ENCODE measurements around the gene BLOC1S6.

DNA sequence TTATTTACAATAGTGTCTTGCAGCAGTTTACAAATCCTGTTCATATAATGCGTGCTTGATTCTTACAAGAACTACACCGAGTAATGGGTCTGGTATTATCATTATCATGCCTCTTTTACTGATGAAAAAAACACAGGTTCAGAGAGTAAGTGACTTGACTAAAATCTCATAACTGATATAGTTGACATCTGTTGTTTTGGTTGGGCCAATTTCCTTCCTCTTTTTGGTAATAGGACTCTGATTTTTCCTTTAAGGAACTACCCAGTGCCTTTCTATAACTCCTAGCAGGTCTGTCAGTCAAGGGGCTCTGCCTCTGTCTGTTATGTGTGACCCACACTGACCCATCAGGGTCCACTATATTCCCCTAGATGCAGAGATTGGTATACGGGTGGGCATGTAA, 14.6 kb upstream of the BLOC1S6 start:
- TF ChIP-seq RFX1 (IDR thresholded peaks at IDR 0.05) (no peak), SP2 (IDR thresholded peaks at IDR 0.05; ENCODE audit: extremely low read depth, low read depth, low read length, poor library complexity, severe bottlenecking) (no peak), XRCC4 (IDR thresholded peaks at IDR 0.05; ENCODE audit: extremely low read depth, insufficient read depth, insufficient read length) (no peak), ZBTB7A (IDR thresholded peaks at IDR 0.05; ENCODE audit: borderline replicate concordance, control insufficient read depth, low read depth, low read length) (no peak), YY1 (IDR thresholded peaks at IDR 0.05; ENCODE audit: borderline replicate concordance in 1 of 3, control insufficient read depth in 1 of 3, extremely low read depth in 1 of 3, insufficient read depth in 3 of 3, insufficient read length in 1 of 3, insufficient replicate concordance in 2 of 3, low read depth in 1 of 3, low read length in 2 of 3) (no peak), ATF3 (IDR thresholded peaks at IDR 0.05) (no peak), ATF3 (CRISPR knock-in tag; conservative IDR thresholded peaks at IDR 0.05) (no peak), ZNF57 (CRISPR knock-in tag; IDR thresholded peaks at IDR 0.05) (no peak), POU5F1 (IDR thresholded peaks at IDR 0.05; ENCODE audit: borderline replicate concordance, low read depth, low read length, partially characterized antibody) (no peak), MCM5 (IDR thresholded peaks at IDR 0.05; ENCODE audit: low read depth) (no peak), CHAMP1 (IDR thresholded peaks at IDR 0.05) (no peak)
- TF ChIP-seq, protein P1, sequence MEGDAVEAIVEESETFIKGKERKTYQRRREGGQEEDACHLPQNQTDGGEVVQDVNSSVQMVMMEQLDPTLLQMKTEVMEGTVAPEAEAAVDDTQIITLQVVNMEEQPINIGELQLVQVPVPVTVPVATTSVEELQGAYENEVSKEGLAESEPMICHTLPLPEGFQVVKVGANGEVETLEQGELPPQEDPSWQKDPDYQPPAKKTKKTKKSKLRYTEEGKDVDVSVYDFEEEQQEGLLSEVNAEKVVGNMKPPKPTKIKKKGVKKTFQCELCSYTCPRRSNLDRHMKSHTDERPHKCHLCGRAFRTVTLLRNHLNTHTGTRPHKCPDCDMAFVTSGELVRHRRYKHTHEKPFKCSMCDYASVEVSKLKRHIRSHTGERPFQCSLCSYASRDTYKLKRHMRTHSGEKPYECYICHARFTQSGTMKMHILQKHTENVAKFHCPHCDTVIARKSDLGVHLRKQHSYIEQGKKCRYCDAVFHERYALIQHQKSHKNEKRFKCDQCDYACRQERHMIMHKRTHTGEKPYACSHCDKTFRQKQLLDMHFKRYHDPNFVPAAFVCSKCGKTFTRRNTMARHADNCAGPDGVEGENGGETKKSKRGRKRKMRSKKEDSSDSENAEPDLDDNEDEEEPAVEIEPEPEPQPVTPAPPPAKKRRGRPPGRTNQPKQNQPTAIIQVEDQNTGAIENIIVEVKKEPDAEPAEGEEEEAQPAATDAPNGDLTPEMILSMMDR (IDR thresholded peaks at IDR 0.05 in 2 of 3, conservative IDR thresholded peaks at IDR 0.05 in 1 of 3; ENCODE audit: insufficient read depth in 2 of 3, low read depth in 1 of 3, low read length in 3 of 3) = no peak
- TF ChIP-seq, protein P2, sequence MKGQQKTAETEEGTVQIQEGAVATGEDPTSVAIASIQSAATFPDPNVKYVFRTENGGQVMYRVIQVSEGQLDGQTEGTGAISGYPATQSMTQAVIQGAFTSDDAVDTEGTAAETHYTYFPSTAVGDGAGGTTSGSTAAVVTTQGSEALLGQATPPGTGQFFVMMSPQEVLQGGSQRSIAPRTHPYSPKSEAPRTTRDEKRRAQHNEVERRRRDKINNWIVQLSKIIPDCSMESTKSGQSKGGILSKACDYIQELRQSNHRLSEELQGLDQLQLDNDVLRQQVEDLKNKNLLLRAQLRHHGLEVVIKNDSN (CRISPR knock-in tag; IDR thresholded peaks at IDR 0.05) = no peak
- TF ChIP-seq, protein P3, sequence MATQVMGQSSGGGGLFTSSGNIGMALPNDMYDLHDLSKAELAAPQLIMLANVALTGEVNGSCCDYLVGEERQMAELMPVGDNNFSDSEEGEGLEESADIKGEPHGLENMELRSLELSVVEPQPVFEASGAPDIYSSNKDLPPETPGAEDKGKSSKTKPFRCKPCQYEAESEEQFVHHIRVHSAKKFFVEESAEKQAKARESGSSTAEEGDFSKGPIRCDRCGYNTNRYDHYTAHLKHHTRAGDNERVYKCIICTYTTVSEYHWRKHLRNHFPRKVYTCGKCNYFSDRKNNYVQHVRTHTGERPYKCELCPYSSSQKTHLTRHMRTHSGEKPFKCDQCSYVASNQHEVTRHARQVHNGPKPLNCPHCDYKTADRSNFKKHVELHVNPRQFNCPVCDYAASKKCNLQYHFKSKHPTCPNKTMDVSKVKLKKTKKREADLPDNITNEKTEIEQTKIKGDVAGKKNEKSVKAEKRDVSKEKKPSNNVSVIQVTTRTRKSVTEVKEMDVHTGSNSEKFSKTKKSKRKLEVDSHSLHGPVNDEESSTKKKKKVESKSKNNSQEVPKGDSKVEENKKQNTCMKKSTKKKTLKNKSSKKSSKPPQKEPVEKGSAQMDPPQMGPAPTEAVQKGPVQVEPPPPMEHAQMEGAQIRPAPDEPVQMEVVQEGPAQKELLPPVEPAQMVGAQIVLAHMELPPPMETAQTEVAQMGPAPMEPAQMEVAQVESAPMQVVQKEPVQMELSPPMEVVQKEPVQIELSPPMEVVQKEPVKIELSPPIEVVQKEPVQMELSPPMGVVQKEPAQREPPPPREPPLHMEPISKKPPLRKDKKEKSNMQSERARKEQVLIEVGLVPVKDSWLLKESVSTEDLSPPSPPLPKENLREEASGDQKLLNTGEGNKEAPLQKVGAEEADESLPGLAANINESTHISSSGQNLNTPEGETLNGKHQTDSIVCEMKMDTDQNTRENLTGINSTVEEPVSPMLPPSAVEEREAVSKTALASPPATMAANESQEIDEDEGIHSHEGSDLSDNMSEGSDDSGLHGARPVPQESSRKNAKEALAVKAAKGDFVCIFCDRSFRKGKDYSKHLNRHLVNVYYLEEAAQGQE (IDR thresholded peaks at IDR 0.05; ENCODE audit: borderline replicate concordance) = no peak
- TF ChIP-seq, protein P3 (CRISPR knock-in tag; IDR thresholded peaks at IDR 0.05; ENCODE audit: low read depth) = no peak

All from K562 (cell line).